Thoracic aorta (tissue), 2 donors: ENCODE measurements around the gene SVOP. TPM values are rescaled to one million over a fixed set of nuclear protein-coding genes. Genes with fewer than 3 reads are reported as not detected.
"Not testable (repeated sequence)": the region's sequence is repeated elsewhere in the genome, so short reads cannot be mapped to it uniquely, and the experiment has no call there.

ENCODE experiments used
- ATAC-seq: fragments of 150-250 bp; one replicate; pipeline ENCODE4 v1.8.0; 2017; ENCODE audit warnings: low read depth; ENCODE audit not compliant: insufficient number of reproducible peaks, low FRiP score
- DNase-seq: peaks from one replicate; pipeline ENCODE4 v3.0.0-alpha.2; 2020; ENCODE audit warnings: low spot score
- H3K27ac ChIP-seq, 2 donors: fragments of 200-600 bp; sonication (generic); 1 replicate in 1 of 2; 2 replicates in 1 of 2; pipeline ENCODE4 v1.5.1; 2016; ENCODE audit warnings: mild to moderate bottlenecking in 2 of 2, moderate library complexity in 2 of 2
- H3K27me3 ChIP-seq: fragments of 200-600 bp; sonication (generic); replicated peaks from 2 replicates; pipeline ENCODE4 v1.6.0; 2016; ENCODE audit warnings: mild to moderate bottlenecking; ENCODE audit not compliant: insufficient read depth
- H3K36me3 ChIP-seq: fragments of 200-600 bp; sonication (generic); one replicate; pipeline ENCODE4 v1.5.1; 2016
- H3K4me1 ChIP-seq, 2 donors: fragments of 200-600 bp; sonication (generic); 1 replicate in 1 of 2; 2 replicates in 1 of 2; pipeline versions ENCODE4 v1.5.1 to v1.6.0; 2016; ENCODE audit warnings: low read depth in 2 of 2, mild to moderate bottlenecking in 1 of 2; ENCODE audit not compliant: control insufficient read depth in 1 of 2
- H3K4me3 ChIP-seq: fragments of 200-600 bp; sonication (generic); 2 replicates; pipeline ENCODE4 v1.5.1; 2016; ENCODE audit warnings: mild to moderate bottlenecking
- H3K9me3 ChIP-seq: fragments of 200-600 bp; sonication (generic); 2 replicates; pipeline ENCODE4 v1.5.1; 2016
- total RNA-seq, 2 donors: library from RNA; depleted of rRNA; stranded (reverse); fragments of >200 nt; gene quantifications; one replicate each; pipeline versions ENCODE4 v1.1.0 to v1.2.3, GENCODE V29; 2016
- TF ChIP-seq, protein P1 (sequence below): fragments of 200-600 bp; sonication (generic); IDR thresholded peaks from one replicate; pipeline ENCODE4 v1.5.1; 2019; ENCODE audit warnings: antibody characterized with exemption

The SVOP gene
- total RNA-seq, 2 donors from 2014 or later, result not detected

DNA sequence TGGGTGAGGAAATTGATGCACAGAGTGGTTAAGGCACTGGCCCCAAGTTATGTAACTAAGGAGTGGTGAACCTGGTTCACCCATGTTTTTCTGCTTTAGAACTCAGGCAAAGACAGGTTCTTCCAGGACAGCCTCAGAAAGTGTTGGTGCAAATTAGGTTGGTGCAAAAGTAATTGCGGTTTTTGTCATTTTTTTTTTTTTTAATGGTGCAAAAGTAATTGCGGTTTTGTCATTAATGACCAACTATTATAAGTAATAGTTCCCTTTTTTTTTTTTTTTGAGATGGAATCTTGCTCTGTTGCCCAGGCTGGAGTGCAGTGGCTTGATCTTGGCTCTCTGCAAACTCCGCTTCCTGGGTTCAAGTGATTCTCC lies 158.3 kb downstream of the SVOP start:
- DNase-seq, result no peak
- Histone ChIP-seq H3K9me3 (no peaks in the 10 kb centered on the region), H3K27me3 (no peaks in the 10 kb centered on the region), H3K36me3 (no peaks in the 10 kb centered on the region), H3K4me3 (no peak overlapping the region), H3K27ac (no peak overlapping the region), H3K4me1 (peaks cover 8 to 13% of the 10 kb centered on the region in 2 donors)
- TF ChIP-seq, protein P1, sequence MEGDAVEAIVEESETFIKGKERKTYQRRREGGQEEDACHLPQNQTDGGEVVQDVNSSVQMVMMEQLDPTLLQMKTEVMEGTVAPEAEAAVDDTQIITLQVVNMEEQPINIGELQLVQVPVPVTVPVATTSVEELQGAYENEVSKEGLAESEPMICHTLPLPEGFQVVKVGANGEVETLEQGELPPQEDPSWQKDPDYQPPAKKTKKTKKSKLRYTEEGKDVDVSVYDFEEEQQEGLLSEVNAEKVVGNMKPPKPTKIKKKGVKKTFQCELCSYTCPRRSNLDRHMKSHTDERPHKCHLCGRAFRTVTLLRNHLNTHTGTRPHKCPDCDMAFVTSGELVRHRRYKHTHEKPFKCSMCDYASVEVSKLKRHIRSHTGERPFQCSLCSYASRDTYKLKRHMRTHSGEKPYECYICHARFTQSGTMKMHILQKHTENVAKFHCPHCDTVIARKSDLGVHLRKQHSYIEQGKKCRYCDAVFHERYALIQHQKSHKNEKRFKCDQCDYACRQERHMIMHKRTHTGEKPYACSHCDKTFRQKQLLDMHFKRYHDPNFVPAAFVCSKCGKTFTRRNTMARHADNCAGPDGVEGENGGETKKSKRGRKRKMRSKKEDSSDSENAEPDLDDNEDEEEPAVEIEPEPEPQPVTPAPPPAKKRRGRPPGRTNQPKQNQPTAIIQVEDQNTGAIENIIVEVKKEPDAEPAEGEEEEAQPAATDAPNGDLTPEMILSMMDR, result no peak
- ATAC-seq, result no peak

DNA sequence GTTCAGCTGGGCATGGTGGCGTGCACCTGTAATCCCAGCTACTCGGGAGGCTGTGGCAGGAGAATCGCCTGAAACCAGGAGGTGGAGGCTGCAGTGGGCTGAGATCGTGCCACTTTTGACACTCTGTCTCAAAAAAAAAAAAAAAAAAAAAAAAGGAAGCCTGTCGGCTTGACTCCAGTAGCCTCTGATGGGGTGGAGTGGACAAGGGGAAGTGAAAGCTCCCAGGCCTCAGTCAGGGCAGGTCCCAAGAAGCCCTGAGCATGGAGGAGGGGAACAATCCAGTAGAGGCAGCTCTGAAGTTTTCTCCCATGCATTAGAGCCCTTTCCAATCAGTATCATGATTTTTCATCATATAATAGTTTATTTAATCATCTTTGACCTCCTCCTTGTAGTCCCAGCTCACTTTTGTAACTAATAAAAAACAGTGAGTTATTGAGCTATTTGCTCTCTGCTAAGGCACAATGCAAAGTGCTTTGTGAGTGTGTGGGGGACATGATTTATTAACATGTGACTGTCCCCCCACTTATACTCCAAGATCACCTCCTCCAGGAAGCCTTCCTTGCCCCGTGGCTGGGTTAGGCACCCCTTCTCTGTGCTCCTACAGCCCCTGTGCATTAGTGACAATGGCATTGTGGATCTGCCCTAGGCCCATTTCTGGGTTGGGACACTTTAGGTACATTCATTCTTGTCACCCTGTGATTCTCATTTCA lies 158.8 kb downstream of the SVOP start:
- DNase-seq (no peak), ATAC-seq (no peak)
- no peak overlapping the region for H3K27ac ChIP-seq
- H3K4me1 ChIP-seq, result peaks cover 8 to 13% of the 10 kb centered on the region in 2 donors
- no peaks in the 10 kb centered on the region for H3K27me3 ChIP-seq
- H3K4me3 ChIP-seq, result no peak overlapping the region
- TF ChIP-seq, protein P1, result no peak
- H3K36me3 ChIP-seq, result no peaks in the 10 kb centered on the region
- H3K9me3 ChIP-seq, result no peaks in the 10 kb centered on the region

DNA sequence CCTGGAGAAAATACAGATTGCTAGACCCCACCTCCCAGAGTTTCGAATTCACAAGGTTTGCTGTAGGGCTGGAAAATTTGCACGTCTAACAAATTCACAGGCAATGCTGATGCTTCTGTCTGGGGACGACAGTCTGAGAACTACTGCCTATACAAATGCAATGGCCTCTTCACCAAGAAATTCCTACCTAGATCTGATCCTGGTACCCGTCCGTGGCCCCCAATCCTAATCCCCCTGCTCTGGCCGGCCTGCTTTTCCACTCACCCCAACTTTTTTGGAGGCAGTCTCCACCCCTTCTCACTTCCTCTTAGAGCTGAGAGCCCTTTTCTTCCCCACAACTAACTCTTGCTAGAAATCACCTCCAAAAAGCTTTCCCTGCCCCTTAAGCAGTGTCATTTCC lies 160.4 kb downstream of the SVOP start:
- Histone ChIP-seq H3K36me3 (no peaks in the 10 kb centered on the region), H3K27ac (no peak overlapping the region), H3K9me3 (no peaks in the 10 kb centered on the region), H3K27me3 (no peaks in the 10 kb centered on the region), H3K4me3 (no peak overlapping the region), H3K4me1 (peaks cover 15 to 23% of the 10 kb centered on the region in 2 donors)
- DNase-seq, result no peak
- no peak for ATAC-seq
- TF ChIP-seq, protein P1, result no peak

DNA sequence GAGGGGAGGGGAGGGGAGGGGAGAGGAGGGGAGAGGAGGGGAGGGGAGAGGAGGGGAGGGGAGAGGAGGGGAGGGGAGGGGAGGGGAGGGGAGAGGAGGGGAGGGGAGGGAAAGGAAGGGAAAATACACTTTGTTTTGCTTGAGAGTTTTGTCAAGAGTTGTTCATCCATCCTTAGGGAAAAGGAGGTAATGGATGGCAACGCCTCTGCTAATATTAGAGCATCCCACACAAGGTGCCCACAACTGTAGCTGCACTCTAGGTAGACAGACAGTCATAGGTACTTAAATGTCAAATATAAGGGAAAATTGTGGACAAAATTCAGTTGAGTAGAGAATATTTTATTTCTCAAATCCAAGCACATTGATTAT lies 161.0 kb downstream of the SVOP start:
- Histone ChIP-seq H3K4me3 (no peak overlapping the region), H3K36me3 (no peaks in the 10 kb centered on the region), H3K9me3 (no peaks in the 10 kb centered on the region), H3K4me1 (peaks cover 17 to 28% of the 10 kb centered on the region in 2 donors), H3K27me3 (no peaks in the 10 kb centered on the region), H3K27ac (no peak overlapping the region)
- DNase-seq (no peak), ATAC-seq (no peak)
- TF ChIP-seq, protein P1, result no peak

DNA sequence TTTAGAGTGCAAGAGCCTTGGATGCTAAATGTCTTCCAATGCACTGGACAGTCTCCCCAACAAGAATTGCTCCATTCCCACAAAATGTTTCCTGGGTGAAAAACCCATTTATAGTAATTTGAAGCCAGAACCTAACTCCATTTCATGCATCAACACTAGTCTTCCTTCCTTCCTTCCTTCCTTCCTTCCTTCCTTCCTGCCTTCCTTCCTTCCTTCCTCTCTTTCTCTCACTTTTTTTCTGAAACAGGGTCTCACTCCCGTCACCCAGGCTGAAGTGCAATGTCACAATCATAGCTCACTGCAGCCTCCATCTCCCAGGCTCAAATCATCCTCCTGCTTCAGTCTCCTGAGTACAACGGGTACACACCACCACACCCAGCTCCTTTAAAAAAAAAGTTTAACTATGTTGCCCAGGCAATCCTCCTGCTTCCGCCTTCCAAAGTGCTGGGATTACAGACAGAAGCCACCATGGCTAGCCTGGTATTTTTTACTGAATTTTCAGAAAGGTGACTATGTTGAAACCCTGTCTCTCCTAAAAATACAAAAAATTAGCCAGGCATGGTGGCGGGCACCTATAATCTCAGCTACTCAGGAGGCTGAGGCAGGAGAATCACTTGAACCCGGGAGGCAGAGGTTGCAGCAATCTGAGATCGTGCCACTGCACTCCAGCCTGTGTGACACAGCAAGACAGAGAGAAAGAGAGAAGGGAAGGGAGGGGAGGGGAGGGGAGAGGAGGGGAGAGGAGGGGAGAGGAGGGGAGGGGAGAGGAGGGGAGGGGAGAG lies 161.5 kb downstream of the SVOP start:
- H3K36me3 ChIP-seq, DNase-seq, H3K4me3 ChIP-seq, H3K9me3 ChIP-seq, ATAC-seq, H3K27me3 ChIP-seq: not testable (repeated sequence)
- Histone ChIP-seq H3K27ac (peak overlapping the region in 1 of 2 donors; percentile 86), H3K4me1 (peaks cover 20 to 34% of the 10 kb centered on the region in 2 donors)
